ENCODE measurements around the gene PSME4.

GRCh38 chr2:53944542-53944941, 26.3 kb downstream of the PSME4 start:
- TF ChIP-seq, protein P1, sequence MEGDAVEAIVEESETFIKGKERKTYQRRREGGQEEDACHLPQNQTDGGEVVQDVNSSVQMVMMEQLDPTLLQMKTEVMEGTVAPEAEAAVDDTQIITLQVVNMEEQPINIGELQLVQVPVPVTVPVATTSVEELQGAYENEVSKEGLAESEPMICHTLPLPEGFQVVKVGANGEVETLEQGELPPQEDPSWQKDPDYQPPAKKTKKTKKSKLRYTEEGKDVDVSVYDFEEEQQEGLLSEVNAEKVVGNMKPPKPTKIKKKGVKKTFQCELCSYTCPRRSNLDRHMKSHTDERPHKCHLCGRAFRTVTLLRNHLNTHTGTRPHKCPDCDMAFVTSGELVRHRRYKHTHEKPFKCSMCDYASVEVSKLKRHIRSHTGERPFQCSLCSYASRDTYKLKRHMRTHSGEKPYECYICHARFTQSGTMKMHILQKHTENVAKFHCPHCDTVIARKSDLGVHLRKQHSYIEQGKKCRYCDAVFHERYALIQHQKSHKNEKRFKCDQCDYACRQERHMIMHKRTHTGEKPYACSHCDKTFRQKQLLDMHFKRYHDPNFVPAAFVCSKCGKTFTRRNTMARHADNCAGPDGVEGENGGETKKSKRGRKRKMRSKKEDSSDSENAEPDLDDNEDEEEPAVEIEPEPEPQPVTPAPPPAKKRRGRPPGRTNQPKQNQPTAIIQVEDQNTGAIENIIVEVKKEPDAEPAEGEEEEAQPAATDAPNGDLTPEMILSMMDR (IDR thresholded peaks at IDR 0.05): no peak
- no peak for TF ChIP-seq SIN3A (IDR thresholded peaks at IDR 0.05; ENCODE audit: borderline replicate concordance, insufficient read depth, low read depth, low read length)
- TF ChIP-seq REST (IDR thresholded peaks at IDR 0.05; ENCODE audit: insufficient read depth in 1 of 2, low read depth in 2 of 2, low read length in 1 of 2): no peak
- TF ChIP-seq POLR2AphosphoS5 (IDR thresholded peaks at IDR 0.05; ENCODE audit: low read depth, low read length): no peak
- no peak for TF ChIP-seq TCF7L2 (IDR thresholded peaks at IDR 0.05; ENCODE audit: low read depth, low read length)
